ENCODE measurements around the gene ASNS.

ASNS gene

GRCh38 chr7:97842006-97842405 is 30.2 kb downstream of the ASNS start:
- DNase-seq (ENCODE audit: low read depth) = no peak

- DNase-seq (ENCODE audit: low read depth) = no peak
These were observed 36.7 kb downstream of the ASNS start for GRCh38 chr7:97835296-97836138.

- DNase-seq (ENCODE audit: low read depth) = no peak
These were observed 53.0 kb downstream of the ASNS start for GRCh38 chr7:97819161-97819560.

- DNase-seq (ENCODE audit: low read depth) = no peak
These were observed 54.0 kb downstream of the ASNS start for GRCh38 chr7:97818066-97818663.

Measured in CMK (cell line).